NCI-H446 (cell line): ENCODE data around the gene RIMKLB.
"Not testable (repeated sequence)": the region's sequence is repeated elsewhere in the genome, so short reads cannot be mapped to it uniquely, and the experiment has no call there.

Source experiments
- DNase-seq, 2 experiments: peaks; one replicate each; lab custom pipeline; 2025; lab: John Stamatoyannopoulos, UW

Gene RIMKLB

GRCh38 chr12:8818526-8818925, 120.7 kb downstream of the RIMKLB start:
- DNase-seq = no peak

- no peak for DNase-seq
Measured at GRCh38 chr12:8819666-8819980, 121.8 kb downstream of the RIMKLB start.

- DNase-seq = not testable (repeated sequence)
Measured at GRCh38 chr12:8820676-8821407, 123.1 kb downstream of the RIMKLB start.

- DNase-seq = no peak
Measured at GRCh38 chr12:8821591-8821990, 123.8 kb downstream of the RIMKLB start.

GRCh38 chr12:8822298-8822697, 124.5 kb downstream of the RIMKLB start, which contains the start of gene A2ML1:
A2ML1 (plus strand) TSS chr12:8822621; CDS start chr12:8822652, 31 bp downstream.
- no peak for DNase-seq

- DNase-seq = peak; percentile 23 to 24
Measured at GRCh38 chr12:8823565-8824300, 125.9 kb downstream of the RIMKLB start.

GRCh38 chr12:8827551-8828256, 129.9 kb downstream of the RIMKLB start:
- no peak for DNase-seq

- no peak for DNase-seq
Measured at GRCh38 chr12:8828257-8829124, 130.7 kb downstream of the RIMKLB start.

- no peak for DNase-seq
Measured at GRCh38 chr12:8829125-8829518, 131.3 kb downstream of the RIMKLB start.

- DNase-seq = no peak
Measured at GRCh38 chr12:8829621-8830020, 131.8 kb downstream of the RIMKLB start.

- no peak for DNase-seq
Measured at GRCh38 chr12:8831116-8831515, 133.3 kb downstream of the RIMKLB start.

- no peak for DNase-seq
Measured at GRCh38 chr12:8832500-8832899, 134.7 kb downstream of the RIMKLB start.
